NT2/D1 (cell line): Measurements from ENCODE around the gene RPS6KA4.
"Not testable (repeated sequence)": the region's sequence is repeated elsewhere in the genome, so short reads cannot be mapped to it uniquely, and the experiment has no call there.

Experiments used
- DNase-seq: peaks from one replicate; pipeline ENCODE4 v3.0.0-alpha.2; 2011; ENCODE audit warnings: low read depth, low spot score
- H3K27me3 ChIP-seq: 2 replicates; pipeline ENCODE4 v1.6.0; 2011; ENCODE audit warnings: mild to moderate bottlenecking; ENCODE audit not compliant: insufficient read length, insufficient read depth
- H3K36me3 ChIP-seq: 2 replicates; pipeline ENCODE4 v1.6.1; 2011; ENCODE audit warnings: mild to moderate bottlenecking, low read length, mixed read lengths; ENCODE audit not compliant: insufficient read depth, insufficient read length
- H3K4me1 ChIP-seq: 2 replicates; pipeline ENCODE4 v1.5.1; 2011; ENCODE audit not compliant: insufficient read depth, insufficient read length
- H3K4me3 ChIP-seq: 2 replicates; pipeline ENCODE4 v1.5.1; 2011; ENCODE audit warnings: low read depth; ENCODE audit not compliant: insufficient read length
- H3K9ac ChIP-seq: 2 replicates; pipeline ENCODE4 v1.6.0; 2011; ENCODE audit warnings: low read depth; ENCODE audit not compliant: insufficient read length
- H3K9me3 ChIP-seq: 2 replicates; pipeline ENCODE4 v1.5.1; 2011; ENCODE audit warnings: mild to moderate bottlenecking, low read length; ENCODE audit not compliant: insufficient read depth
- SUZ12 ChIP-seq: IDR thresholded peaks from 2 replicates; pipeline ENCODE4 v1.6.1; 2011; ENCODE audit not compliant: insufficient read length, insufficient read depth; ENCODE audit errors: extremely low read depth
- YY1 ChIP-seq: IDR thresholded peaks from 2 replicates; pipeline ENCODE4 v1.6.1; 2011; ENCODE audit not compliant: insufficient read length, insufficient read depth
- ZNF274 ChIP-seq: IDR thresholded peaks from 2 replicates; pipeline ENCODE4 v1.6.1; 2011; ENCODE audit warnings: mild to moderate bottlenecking, low read depth, low read length

The RPS6KA4 gene

GRCh38 chr11:64322925-64323260 lies 36.1 kb upstream of the RPS6KA4 start:
- H3K9me3 ChIP-seq, result no peaks in the 10 kb centered on the region
- no peaks in the 10 kb centered on the region for H3K27me3 ChIP-seq
- H3K4me1 ChIP-seq, result peaks cover 34% of the 10 kb centered on the region
- no peak overlapping the region for H3K9ac ChIP-seq
- TF ChIP-seq YY1, result no peak
- no peak for TF ChIP-seq ZNF274
- no peak for TF ChIP-seq SUZ12
- no peak overlapping the region for H3K4me3 ChIP-seq
- DNase-seq, result no peak
- H3K36me3 ChIP-seq, result peaks cover 43% of the 10 kb centered on the region

GRCh38 chr11:64323373-64323772 lies 35.6 kb upstream of the RPS6KA4 start:
- H3K9ac ChIP-seq, result no peak overlapping the region

GRCh38 chr11:64323984-64324383 lies 35.0 kb upstream of the RPS6KA4 start:
- Histone ChIP-seq H3K4me1 (peaks cover 34% of the 10 kb centered on the region), H3K9ac (peak overlapping the region; percentile 42), H3K36me3 (peaks cover 43% of the 10 kb centered on the region)
- DNase-seq, H3K27me3 ChIP-seq, H3K4me3 ChIP-seq, H3K9me3 ChIP-seq: not testable (repeated sequence)

More at GRCh38 chr11:64323373-64323772, 35.6 kb upstream of the RPS6KA4 start:
- Histone ChIP-seq H3K36me3 (peaks cover 43% of the 10 kb centered on the region), H3K27me3 (no peaks in the 10 kb centered on the region), H3K9me3 (no peaks in the 10 kb centered on the region), H3K4me3 (no peak overlapping the region), H3K4me1 (peaks cover 34% of the 10 kb centered on the region)
- DNase-seq, result no peak
- TF ChIP-seq YY1 (no peak), ZNF274 (no peak), SUZ12 (no peak)

- peak overlapping the region; percentile 33 for H3K9ac ChIP-seq
- H3K4me1 ChIP-seq, result peaks cover 28% of the 10 kb centered on the region
- TF ChIP-seq YY1, result no peak
- TF ChIP-seq ZNF274, result no peak
- TF ChIP-seq SUZ12, result no peak
Measured at GRCh38 chr11:64324692-64325469, 34.1 kb upstream of the RPS6KA4 start.

DNA sequence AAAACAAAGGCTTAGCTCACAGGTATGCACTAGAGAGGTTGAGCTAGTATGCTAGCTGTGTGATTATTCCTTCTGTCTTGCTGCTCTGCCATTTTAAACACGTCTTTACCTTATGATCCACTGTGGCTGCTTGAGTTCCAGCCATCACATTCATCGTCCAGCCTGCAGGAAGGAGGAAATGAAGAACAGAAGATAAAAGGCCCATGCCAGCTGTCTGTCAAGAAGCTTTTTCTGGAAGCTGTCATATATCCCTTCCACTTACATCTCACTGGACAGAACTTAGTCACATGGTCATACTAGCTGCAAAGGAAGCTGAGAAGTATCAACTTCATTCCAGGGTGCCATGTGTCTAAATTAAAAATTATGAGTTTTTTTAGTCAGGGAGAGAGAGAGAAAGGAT lies 31.6 kb upstream of the RPS6KA4 start:
- Histone ChIP-seq H3K9me3 (no peaks in the 10 kb centered on the region), H3K36me3 (peaks cover 14% of the 10 kb centered on the region), H3K4me3 (no peak overlapping the region), H3K4me1 (peaks cover 30% of the 10 kb centered on the region), H3K27me3 (no peaks in the 10 kb centered on the region), H3K9ac (no peak overlapping the region)
- TF ChIP-seq ZNF274 (no peak), SUZ12 (no peak), YY1 (no peak)
- no peak for DNase-seq

More at GRCh38 chr11:64324692-64325469, 34.1 kb upstream of the RPS6KA4 start:
- H3K9me3 ChIP-seq, result no peaks in the 10 kb centered on the region
- H3K4me3 ChIP-seq, result no peak overlapping the region
- H3K27me3 ChIP-seq, result no peaks in the 10 kb centered on the region
- DNase-seq, result no peak
- H3K36me3 ChIP-seq, result peaks cover 34% of the 10 kb centered on the region

GRCh38 chr11:64327993-64328392 lies 31.0 kb upstream of the RPS6KA4 start:
- peaks cover 24% of the 10 kb centered on the region for H3K4me1 ChIP-seq
- TF ChIP-seq YY1 (no peak), ZNF274 (no peak), SUZ12 (no peak)
- DNase-seq, result no peak
- H3K4me3 ChIP-seq, result no peak overlapping the region
- no peaks in the 10 kb centered on the region for H3K27me3 ChIP-seq
- no peaks in the 10 kb centered on the region for H3K9me3 ChIP-seq
- peaks cover 8% of the 10 kb centered on the region for H3K36me3 ChIP-seq
- H3K9ac ChIP-seq, result no peak overlapping the region

DNA sequence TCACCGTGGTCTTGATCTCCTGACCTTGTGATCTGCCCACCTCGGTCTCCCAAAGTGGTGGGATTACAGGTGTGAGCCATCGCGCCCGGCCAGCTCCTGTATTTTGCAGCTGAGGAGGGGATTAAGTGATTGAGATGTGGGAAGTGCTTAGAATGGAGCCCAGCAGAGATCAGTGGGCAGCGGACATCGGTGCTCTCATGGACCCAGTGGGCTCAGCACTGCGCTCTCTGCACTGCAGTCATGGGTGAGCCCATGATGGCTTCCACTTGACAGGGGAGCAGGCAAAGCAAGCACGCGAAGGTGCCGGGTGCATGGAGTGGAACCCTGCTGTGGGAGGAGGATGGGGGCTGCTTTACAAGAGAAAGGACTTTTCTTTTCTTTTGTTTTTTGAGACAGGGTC lies 28.1 kb upstream of the RPS6KA4 start:
- Histone ChIP-seq H3K27me3 (no peaks in the 10 kb centered on the region), H3K9ac (peak overlapping the region; percentile 16), H3K4me3 (no peak overlapping the region), H3K36me3 (no peaks in the 10 kb centered on the region), H3K9me3 (no peaks in the 10 kb centered on the region), H3K4me1 (peaks cover 8% of the 10 kb centered on the region)
- no peak for DNase-seq
- TF ChIP-seq SUZ12 (no peak), YY1 (no peak), ZNF274 (no peak)
